MM.1S (cell line): ENCODE measurements around the gene SOX13.
A peak's percentile ranks its signal among the peaks of the same experiment; 100 is the strongest.

ENCODE experiments used
- DNase-seq: peaks from one replicate; pipeline ENCODE4 v3.0.0-alpha.2; 2015
- H2AFZ ChIP-seq: fragments of 300-600 bp; sonication (generic); 2 replicates; pipeline ENCODE4 v1.6.0; 2016; ENCODE audit warnings: antibody characterized with exemption, low read length
- H3F3A ChIP-seq: fragments of 300-600 bp; sonication (generic); 2 replicates; pipeline ENCODE4 v1.6.1; 2016; ENCODE audit warnings: mild to moderate bottlenecking, antibody characterized with exemption, low read length, moderate library complexity, mixed read lengths; ENCODE audit not compliant: insufficient read depth
- H3K27ac ChIP-seq: fragments of 300-600 bp; sonication (generic); 2 replicates; pipeline ENCODE4 v1.5.1; 2016; ENCODE audit warnings: mild to moderate bottlenecking, low read length
- H3K27me3 ChIP-seq: fragments of 300-600 bp; sonication (generic); replicated peaks from 2 replicates; pipeline ENCODE4 v1.6.0; 2016; ENCODE audit warnings: low read length; ENCODE audit not compliant: insufficient read depth
- H3K36me3 ChIP-seq: fragments of 300-600 bp; sonication (generic); replicated peaks from 2 replicates; pipeline ENCODE4 v1.6.1; 2016; ENCODE audit warnings: mild to moderate bottlenecking, low read length, mixed read lengths; ENCODE audit not compliant: insufficient read depth
- H3K4me1 ChIP-seq: fragments of 300-600 bp; sonication (generic); 2 replicates; pipeline ENCODE4 v1.6.1; 2016; ENCODE audit warnings: low read length, mixed read lengths
- H3K4me2 ChIP-seq: fragments of 300-600 bp; sonication (generic); 2 replicates; pipeline ENCODE4 v1.6.0; 2016; ENCODE audit warnings: low read depth, low read length
- H3K4me3 ChIP-seq: fragments of 300-600 bp; sonication (generic); 2 replicates; pipeline ENCODE4 v1.5.1; 2016; ENCODE audit warnings: low read length, mixed read lengths
- H3K79me2 ChIP-seq: fragments of 300-600 bp; sonication (generic); 2 replicates; pipeline ENCODE4 v1.6.1; 2016; ENCODE audit warnings: mixed run types, low read length, mixed read lengths
- H3K9ac ChIP-seq: fragments of 300-600 bp; sonication (generic); 2 replicates; pipeline ENCODE4 v1.6.1; 2016; ENCODE audit warnings: low read length, mixed read lengths
- H3K9me2 ChIP-seq: fragments of 300-600 bp; sonication (generic); replicated peaks from 2 replicates; pipeline ENCODE4 v1.6.1; 2016; ENCODE audit warnings: mild to moderate bottlenecking, low read length, mixed read lengths; ENCODE audit not compliant: insufficient read depth
- H3K9me3 ChIP-seq: fragments of 300-600 bp; sonication (generic); replicated peaks from 2 replicates; pipeline ENCODE4 v1.6.1; 2016; ENCODE audit warnings: mild to moderate bottlenecking, low read length, mixed read lengths; ENCODE audit not compliant: insufficient read depth
- H4K20me1 ChIP-seq: fragments of 300-600 bp; sonication (generic); 2 replicates; pipeline ENCODE4 v1.6.1; 2016; ENCODE audit warnings: mild to moderate bottlenecking, low read length, moderate library complexity, mixed read lengths; ENCODE audit not compliant: insufficient read depth
- CTCF ChIP-seq: fragments of 300-600 bp; sonication (generic); IDR thresholded peaks from 2 replicates; pipeline ENCODE4 v1.5.1; 2016; ENCODE audit warnings: antibody characterized with exemption, low read length, mixed read lengths
- EZH2 ChIP-seq: fragments of 300-600 bp; sonication (generic); optimal IDR thresholded peaks from 2 replicates; pipeline ENCODE3; 2017; ENCODE audit warnings: low read depth, mild to moderate bottlenecking, antibody characterized with exemption, low read length, mixed read lengths
- EZH2phosphoT487 ChIP-seq: fragments of 300-600 bp; sonication (generic); IDR thresholded peaks from 2 replicates; pipeline ENCODE4 v1.6.1; 2018; ENCODE audit warnings: antibody characterized with exemption, low read length

The SOX13 gene

DNA sequence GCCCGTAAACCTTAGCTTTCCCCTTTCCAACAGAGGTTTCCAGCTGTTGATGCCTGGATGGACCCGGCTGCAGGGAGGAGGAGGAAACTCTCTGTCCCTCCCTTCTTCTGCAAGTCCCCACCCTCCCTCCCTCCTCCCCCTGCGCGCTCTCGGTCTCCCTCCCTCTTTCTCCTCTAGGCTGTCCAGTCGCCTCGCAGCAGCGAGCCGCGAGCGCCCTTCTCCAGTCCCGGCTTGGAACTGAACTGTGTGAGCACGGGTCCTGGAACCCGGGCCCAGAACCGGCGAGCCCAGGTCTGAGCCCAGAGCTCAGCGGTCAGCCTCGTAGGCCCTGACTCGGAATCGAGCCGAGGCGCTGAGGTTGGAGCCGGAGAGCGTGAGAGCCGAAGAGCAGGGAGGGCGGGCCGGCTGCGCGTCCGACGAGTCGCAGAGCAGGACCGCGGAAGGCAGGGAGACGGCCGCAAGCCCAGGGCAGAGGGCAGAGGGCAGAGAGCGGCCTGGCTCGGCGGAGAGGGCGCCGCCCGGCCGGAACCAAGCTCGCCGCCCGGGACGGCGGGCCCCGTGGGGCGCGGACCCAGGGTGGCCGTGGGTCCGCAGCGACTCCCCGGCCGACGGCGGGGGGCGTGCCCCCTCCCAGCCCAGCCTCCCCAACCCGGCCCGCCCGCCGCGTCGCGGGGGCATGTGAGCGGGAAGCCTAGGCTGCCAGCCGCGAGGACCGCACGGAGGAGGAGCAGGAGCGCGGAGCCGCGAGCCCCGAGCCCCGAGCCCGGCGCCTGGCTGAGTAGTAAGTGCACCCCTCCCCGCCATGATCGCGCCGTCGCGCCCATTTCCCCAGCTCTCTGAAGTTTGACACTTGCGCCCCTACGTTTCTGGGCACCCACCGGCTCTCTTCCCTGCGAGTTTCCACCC is at the start of gene SOX13:
TSS of gene SOX13 (plus strand) at position 185 of the 906 bp plus-strand sequence. CDS start 39,801 bp downstream, outside the sequence.
- Histone ChIP-seq H3K4me1 (peaks cover 4% of the 10 kb centered on the region; the same call in 1 of the 2 replicates), H3K36me3 (no peaks in the 10 kb centered on the region), H3K4me3 (peak within 1 kb of the TSS; percentile 65), H4K20me1 (no peaks in the 10 kb centered on the region), H3K79me2 (no peaks in the 10 kb centered on the region), H3K27ac (no peak within 1 kb of the TSS), H3K9me3 (no peaks in the 10 kb centered on the region), H3F3A (no peaks in the 10 kb centered on the region), H3K27me3 (peaks cover 17% of the 10 kb centered on the region), H3K9ac (peak within 1 kb of the TSS; percentile 17; the same call in 1 of the 2 replicates), H2AFZ (peak within 1 kb of the TSS; percentile 78), H3K4me2 (peak within 1 kb of the TSS; percentile 78), H3K9me2 (no peaks in the 10 kb centered on the region)
- no peak for TF ChIP-seq EZH2
- no peak for TF ChIP-seq EZH2phosphoT487
- no peak for TF ChIP-seq CTCF
- DNase-seq, result peak; percentile 76

- Histone ChIP-seq H3F3A (no peaks in the 10 kb centered on the region), H3K27ac (no peak overlapping the region), H4K20me1 (no peaks in the 10 kb centered on the region), H3K36me3 (no peaks in the 10 kb centered on the region), H3K9me3 (no peaks in the 10 kb centered on the region), H2AFZ (no peak overlapping the region), H3K9ac (no peak overlapping the region), H3K9me2 (no peaks in the 10 kb centered on the region), H3K4me2 (no peak overlapping the region), H3K79me2 (no peaks in the 10 kb centered on the region), H3K4me3 (no peak overlapping the region), H3K4me1 (no peaks in the 10 kb centered on the region), H3K27me3 (no peaks in the 10 kb centered on the region)
- TF ChIP-seq EZH2, result no peak
- no peak for TF ChIP-seq EZH2phosphoT487
- TF ChIP-seq CTCF, result no peak
- DNase-seq, result no peak
Measured at GRCh38 chr1:204025917-204026707, 46.8 kb upstream of the SOX13 start.

- Histone ChIP-seq H3K4me2 (no peak overlapping the region), H3K79me2 (no peaks in the 10 kb centered on the region), H3K9me2 (no peaks in the 10 kb centered on the region), H3K27ac (no peak overlapping the region), H3K4me1 (no peaks in the 10 kb centered on the region), H3K4me3 (no peak overlapping the region), H3K27me3 (no peaks in the 10 kb centered on the region), H4K20me1 (no peaks in the 10 kb centered on the region), H3K36me3 (no peaks in the 10 kb centered on the region), H2AFZ (no peak overlapping the region), H3K9ac (no peak overlapping the region), H3K9me3 (no peaks in the 10 kb centered on the region), H3F3A (no peaks in the 10 kb centered on the region)
- TF ChIP-seq EZH2, result no peak
- TF ChIP-seq EZH2phosphoT487, result no peak
- no peak for TF ChIP-seq CTCF
- DNase-seq, result no peak
Measured at GRCh38 chr1:204027446-204027845, 45.5 kb upstream of the SOX13 start.
